ENCODE data around the gene IGFL4. TPM values are rescaled to one million over a fixed set of nuclear protein-coding genes. Genes with fewer than 3 reads are reported as not detected.
"Not testable (repeated sequence)": the region's sequence is repeated elsewhere in the genome, so short reads cannot be mapped to it uniquely, and the experiment has no call there.

IGFL4 gene
- total RNA-seq, 1 donor from 2014 or later = not detected

- Mint-ChIP-seq H3K9me3 (ENCODE audit: unreplicated experiment) (peaks cover 6% of the 10 kb centered on the region), H3K4me1 (ENCODE audit: unreplicated experiment) (no peaks in the 10 kb centered on the region), H3K4me3 (ENCODE audit: unreplicated experiment) (no peak overlapping the region), H3K27me3 (ENCODE audit: unreplicated experiment) (peaks cover 2% of the 10 kb centered on the region), H3K36me3 (ENCODE audit: low read depth, unreplicated experiment) (peaks cover 5% of the 10 kb centered on the region), H3K27ac (ENCODE audit: unreplicated experiment) (no peak overlapping the region)
- TF ChIP-seq CTCF (IDR thresholded peaks at IDR 0.05; ENCODE audit: unreplicated experiment) = no peak
- no peak for DNase-seq (ENCODE audit: low spot score)
Observed at GRCh38 chr19:46082728-46083050, 41.9 kb upstream of the IGFL4 start.

GRCh38 chr19:46081928-46082727 lies 41.3 kb upstream of the IGFL4 start:
- TF ChIP-seq CTCF (IDR thresholded peaks at IDR 0.05; ENCODE audit: unreplicated experiment) = peak; percentile 76
- peaks cover 3% of the 10 kb centered on the region for H3K4me1 Mint-ChIP-seq (ENCODE audit: unreplicated experiment)
- peaks cover 5% of the 10 kb centered on the region for H3K36me3 Mint-ChIP-seq (ENCODE audit: low read depth, unreplicated experiment)
- peak; percentile 31 for DNase-seq (ENCODE audit: low spot score)
- H3K4me3 Mint-ChIP-seq (ENCODE audit: unreplicated experiment) = no peak overlapping the region
- peaks cover 6% of the 10 kb centered on the region for H3K9me3 Mint-ChIP-seq (ENCODE audit: unreplicated experiment)
- peaks cover 2% of the 10 kb centered on the region for H3K27me3 Mint-ChIP-seq (ENCODE audit: unreplicated experiment)
- H3K27ac Mint-ChIP-seq (ENCODE audit: unreplicated experiment) = no peak overlapping the region

GRCh38 chr19:46080561-46080960 lies 39.8 kb upstream of the IGFL4 start:
- Mint-ChIP-seq H3K4me1 (ENCODE audit: unreplicated experiment) (peaks cover 5% of the 10 kb centered on the region), H3K27me3 (ENCODE audit: unreplicated experiment) (peaks cover 2% of the 10 kb centered on the region), H3K36me3 (ENCODE audit: low read depth, unreplicated experiment) (no peaks in the 10 kb centered on the region), H3K4me3 (ENCODE audit: unreplicated experiment) (no peak overlapping the region), H3K27ac (ENCODE audit: unreplicated experiment) (no peak overlapping the region), H3K9me3 (ENCODE audit: unreplicated experiment) (no peaks in the 10 kb centered on the region)
- TF ChIP-seq CTCF (IDR thresholded peaks at IDR 0.05; ENCODE audit: unreplicated experiment) = no peak
- no peak for DNase-seq (ENCODE audit: low spot score)

GRCh38 chr19:46079576-46079975 lies 38.8 kb upstream of the IGFL4 start:
- DNase-seq (ENCODE audit: low spot score) = no peak
- Mint-ChIP-seq H3K27ac (ENCODE audit: unreplicated experiment) (no peak overlapping the region), H3K4me1 (ENCODE audit: unreplicated experiment) (peaks cover 5% of the 10 kb centered on the region), H3K4me3 (ENCODE audit: unreplicated experiment) (no peak overlapping the region), H3K36me3 (ENCODE audit: low read depth, unreplicated experiment) (no peaks in the 10 kb centered on the region), H3K9me3 (ENCODE audit: unreplicated experiment) (no peaks in the 10 kb centered on the region), H3K27me3 (ENCODE audit: unreplicated experiment) (peaks cover 2% of the 10 kb centered on the region)
- TF ChIP-seq CTCF (IDR thresholded peaks at IDR 0.05; ENCODE audit: unreplicated experiment) = no peak

GRCh38 chr19:46078573-46079332 lies 38.0 kb upstream of the IGFL4 start:
- peak; percentile 65 for DNase-seq (ENCODE audit: low spot score)
- H3K9me3 Mint-ChIP-seq (ENCODE audit: unreplicated experiment); H3K4me3 Mint-ChIP-seq (ENCODE audit: unreplicated experiment); H3K4me1 Mint-ChIP-seq (ENCODE audit: unreplicated experiment); H3K36me3 Mint-ChIP-seq (ENCODE audit: low read depth, unreplicated experiment); H3K27me3 Mint-ChIP-seq (ENCODE audit: unreplicated experiment); H3K27ac Mint-ChIP-seq (ENCODE audit: unreplicated experiment): not testable (repeated sequence)
- TF ChIP-seq CTCF (IDR thresholded peaks at IDR 0.05; ENCODE audit: unreplicated experiment) = peak; percentile 82

All from endothelial cell (in vitro differentiated cells).